ENCODE results near the gene MAJIN. TPM values are rescaled to one million over a fixed set of nuclear protein-coding genes. Genes with fewer than 3 reads are reported as not detected.

MAJIN gene
- total RNA-seq, 1 donor from 2014 or later, result not detected

DNA sequence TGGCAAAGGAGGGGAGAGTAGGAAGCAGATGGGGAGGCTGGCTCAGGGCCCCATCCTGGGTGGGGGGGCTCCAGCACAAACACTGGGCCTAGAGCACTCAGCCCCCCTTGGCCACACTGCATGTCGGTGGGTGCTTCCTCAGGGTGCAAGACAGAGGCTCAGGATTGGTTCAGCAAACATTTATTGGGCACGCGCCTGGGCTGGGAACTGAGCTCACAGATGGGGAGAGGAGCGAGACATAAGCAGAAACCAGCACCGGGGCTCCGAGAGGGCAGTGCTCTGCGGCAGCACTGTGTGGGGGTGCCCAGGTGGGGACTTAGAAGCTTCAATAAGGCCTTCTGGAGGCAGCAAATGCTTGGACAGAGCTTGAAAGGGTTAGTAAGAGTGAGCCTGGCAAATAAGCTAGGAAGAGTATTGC lies 81.4 kb downstream of the MAJIN start:
- Histone ChIP-seq H3K27ac (no peak overlapping the region), H3K36me3 (peaks cover 10% of the 10 kb centered on the region), H3K27me3 (ENCODE audit: low read depth) (no peaks in the 10 kb centered on the region), H3K4me1 (peaks cover 28% of the 10 kb centered on the region), H3K4me3 (no peak overlapping the region), H3K9me3 (no peaks in the 10 kb centered on the region)
- ATAC-seq (no peak), DNase-seq (no peak)
- TF ChIP-seq, protein P1, sequence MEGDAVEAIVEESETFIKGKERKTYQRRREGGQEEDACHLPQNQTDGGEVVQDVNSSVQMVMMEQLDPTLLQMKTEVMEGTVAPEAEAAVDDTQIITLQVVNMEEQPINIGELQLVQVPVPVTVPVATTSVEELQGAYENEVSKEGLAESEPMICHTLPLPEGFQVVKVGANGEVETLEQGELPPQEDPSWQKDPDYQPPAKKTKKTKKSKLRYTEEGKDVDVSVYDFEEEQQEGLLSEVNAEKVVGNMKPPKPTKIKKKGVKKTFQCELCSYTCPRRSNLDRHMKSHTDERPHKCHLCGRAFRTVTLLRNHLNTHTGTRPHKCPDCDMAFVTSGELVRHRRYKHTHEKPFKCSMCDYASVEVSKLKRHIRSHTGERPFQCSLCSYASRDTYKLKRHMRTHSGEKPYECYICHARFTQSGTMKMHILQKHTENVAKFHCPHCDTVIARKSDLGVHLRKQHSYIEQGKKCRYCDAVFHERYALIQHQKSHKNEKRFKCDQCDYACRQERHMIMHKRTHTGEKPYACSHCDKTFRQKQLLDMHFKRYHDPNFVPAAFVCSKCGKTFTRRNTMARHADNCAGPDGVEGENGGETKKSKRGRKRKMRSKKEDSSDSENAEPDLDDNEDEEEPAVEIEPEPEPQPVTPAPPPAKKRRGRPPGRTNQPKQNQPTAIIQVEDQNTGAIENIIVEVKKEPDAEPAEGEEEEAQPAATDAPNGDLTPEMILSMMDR (IDR thresholded peaks at IDR 0.05), result no peak
- intact Hi-C loops (cut with DNase I), result no loop called here

DNA sequence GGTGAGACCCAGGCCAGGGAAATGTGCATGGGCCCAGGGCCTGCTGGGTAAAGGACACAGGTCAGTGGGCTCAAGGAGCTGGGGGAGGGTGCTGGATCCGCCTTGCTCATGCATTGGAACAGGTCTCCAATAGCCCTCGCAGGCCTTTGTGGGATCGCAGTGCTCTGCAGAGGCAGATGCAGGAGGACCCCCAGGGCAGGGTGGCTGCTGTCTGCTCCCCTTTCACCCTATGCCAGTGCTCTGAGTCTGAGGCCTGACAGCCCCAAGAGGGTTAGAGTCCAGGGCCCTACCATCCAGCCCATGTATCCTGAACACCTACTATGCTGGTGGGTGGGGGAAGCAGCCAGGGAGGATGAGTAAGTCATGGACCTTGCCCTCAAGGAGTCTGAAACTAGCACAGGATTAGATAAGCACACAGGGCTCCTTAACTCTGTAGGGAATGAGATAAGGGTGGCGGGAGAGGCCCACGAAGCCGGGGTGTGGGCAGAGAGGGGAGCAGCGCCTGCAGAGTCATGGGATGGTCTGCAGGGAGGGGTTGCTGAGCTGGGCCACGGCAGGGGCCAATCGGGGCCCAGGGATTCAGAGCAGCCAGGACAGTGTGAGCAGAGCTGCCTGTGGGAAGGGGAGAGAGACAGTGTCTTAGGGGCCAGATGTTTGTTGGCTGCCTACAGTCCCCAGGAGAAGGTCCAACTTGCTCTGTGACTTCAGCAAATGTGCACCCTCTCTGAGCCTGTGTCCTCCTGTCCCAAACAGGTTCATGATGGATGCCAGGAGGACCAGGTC lies 83.0 kb downstream of the MAJIN start:
- intact Hi-C loops (cut with DNase I), result no loop called here
- DNase-seq (no peak), ATAC-seq (no peak)
- Histone ChIP-seq H3K27me3 (ENCODE audit: low read depth) (no peaks in the 10 kb centered on the region), H3K4me1 (peaks cover 29% of the 10 kb centered on the region), H3K36me3 (no peaks in the 10 kb centered on the region), H3K4me3 (no peak overlapping the region), H3K27ac (no peak overlapping the region), H3K9me3 (no peaks in the 10 kb centered on the region)
- TF ChIP-seq, protein P1 (IDR thresholded peaks at IDR 0.05), result no peak

DNA sequence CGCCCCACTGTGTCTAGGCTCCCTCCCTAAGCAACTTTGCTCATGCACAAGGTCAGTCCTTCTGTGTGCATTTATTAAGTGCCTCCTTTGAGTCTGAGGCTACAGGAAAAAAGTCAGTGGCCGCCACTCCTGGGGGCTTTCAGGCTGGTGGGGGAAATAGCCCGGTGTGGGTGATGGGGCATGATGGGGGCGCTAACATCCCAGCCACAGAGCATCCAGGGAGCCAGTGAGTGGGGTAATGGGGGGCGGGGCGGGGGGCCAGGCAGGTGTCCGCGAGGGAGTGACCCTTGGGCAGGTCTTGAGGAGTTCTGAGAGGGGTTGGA lies 83.5 kb downstream of the MAJIN start:
- Histone ChIP-seq H3K27ac (peak overlapping the region; percentile 44), H3K9me3 (no peaks in the 10 kb centered on the region), H3K4me1 (peaks cover 23% of the 10 kb centered on the region), H3K36me3 (no peaks in the 10 kb centered on the region), H3K27me3 (ENCODE audit: low read depth) (no peaks in the 10 kb centered on the region), H3K4me3 (peak overlapping the region; percentile 25)
- intact Hi-C loops (cut with DNase I), result no loop called here
- ATAC-seq (no peak), DNase-seq (no peak)
- TF ChIP-seq, protein P1 (IDR thresholded peaks at IDR 0.05), result no peak

Small RNAs within 50 kb of the gene (microRNA-seq; reads per million reads assigned to microRNA genes)
- gene MIR6749 (ENCODE audit: borderline number of aligned reads) (not detected), gene MIR6750 (ENCODE audit: borderline number of aligned reads) (not detected), gene MIR6879 (ENCODE audit: borderline number of aligned reads) (not detected)

Other genes starting within 250 kb of the MAJIN start
- 1.7 TPM for gene NRXN2, start 248.9 kb downstream of the MAJIN start, total RNA-seq
- 30.4 TPM for gene RASGRP2, start 228.0 kb downstream of the MAJIN start, total RNA-seq
- 2.6 TPM for gene PYGM, start 212.1 kb downstream of the MAJIN start, total RNA-seq
- 269 TPM for gene SF1, start 193.6 kb downstream of the MAJIN start, total RNA-seq
- gene MAP4K2, start 168.9 kb downstream of the MAJIN start, total RNA-seq, result 29.1 TPM
- gene MEN1, start 161.6 kb downstream of the MAJIN start, total RNA-seq, result 22.7 TPM
- gene CDC42BPG, start 127.5 kb downstream of the MAJIN start, total RNA-seq, result 16.3 TPM
- 73.4 TPM for gene EHD1, start 93.5 kb downstream of the MAJIN start, total RNA-seq
- gene ATG2A, start 54.9 kb downstream of the MAJIN start, total RNA-seq, result 21.7 TPM
- gene PPP2R5B, start 47.4 kb downstream of the MAJIN start, total RNA-seq, result 23.9 TPM
- gene GPHA2, start 36.2 kb downstream of the MAJIN start, total RNA-seq, result not detected
- gene BATF2, start 24.9 kb upstream of the MAJIN start, total RNA-seq, result 8.6 TPM
- gene ARL2, start 42.1 kb upstream of the MAJIN start, total RNA-seq, result 74.1 TPM
- 25.4 TPM for gene SNX15, start 55.3 kb upstream of the MAJIN start, total RNA-seq
- gene SAC3D1, start 69.1 kb upstream of the MAJIN start, total RNA-seq, result 12.6 TPM
- 12.2 TPM for gene NAALADL1, start 86.4 kb upstream of the MAJIN start, total RNA-seq
- 2.8 TPM for gene CDCA5, start 111.9 kb upstream of the MAJIN start, total RNA-seq
- 29.0 TPM for gene ZFPL1, start 112.1 kb upstream of the MAJIN start, total RNA-seq
- gene VPS51, start 124.1 kb upstream of the MAJIN start, total RNA-seq, result 94.9 TPM
- gene TM7SF2, start 139.8 kb upstream of the MAJIN start, total RNA-seq, result 38.8 TPM
- 9.5 TPM for gene ZNHIT2, start 145.6 kb upstream of the MAJIN start, total RNA-seq
- gene FAU, start 150.0 kb upstream of the MAJIN start, total RNA-seq, result 766 TPM
- gene MRPL49, start 150.2 kb upstream of the MAJIN start, total RNA-seq, result 40.8 TPM
- 68.1 TPM for gene SYVN1, start 162.4 kb upstream of the MAJIN start, total RNA-seq
- gene SPDYC, start 198.1 kb upstream of the MAJIN start, total RNA-seq, result not detected
- 176 TPM for gene CAPN1, start 209.8 kb upstream of the MAJIN start, total RNA-seq